ENCODE data around the gene CHURC1. TPM values are rescaled to one million over a fixed set of nuclear protein-coding genes. Genes with fewer than 3 reads are reported as not detected.

CHURC1 gene
- total RNA-seq, 1 donor from 2014 or later, result 66.0 TPM

DNA sequence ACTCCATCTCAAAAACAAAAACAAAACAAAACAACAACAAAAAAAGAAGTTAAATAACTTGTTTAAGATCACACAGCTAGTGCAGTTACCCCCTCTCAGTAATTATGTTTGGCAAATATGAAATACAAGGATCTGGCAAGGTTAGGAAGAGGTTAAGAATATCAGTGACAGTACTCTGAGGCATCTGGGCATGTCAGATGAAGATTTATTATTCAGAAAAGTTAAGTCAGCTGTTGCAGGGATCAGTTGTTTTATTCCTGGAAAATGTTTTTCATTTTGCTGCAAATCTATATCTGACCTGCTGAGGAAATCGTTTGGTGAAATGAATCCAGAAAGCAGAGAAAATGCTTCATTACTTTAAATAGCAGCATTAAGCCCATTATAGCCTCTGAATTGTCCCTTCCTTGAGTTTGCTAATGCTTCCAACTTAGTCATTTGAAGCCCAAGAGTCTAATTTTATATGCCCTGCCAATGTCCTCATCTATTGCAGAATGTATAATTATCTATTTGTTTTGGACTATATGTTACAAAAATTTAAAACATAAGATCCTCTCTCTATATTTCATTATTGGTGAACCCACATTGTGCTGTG is 20.2 kb downstream of the CHURC1 start:
- intact Hi-C loops (cut with DNase I), result no loop called here
- ATAC-seq (no peak), DNase-seq (ENCODE audit: low spot score) (no peak)

DNA sequence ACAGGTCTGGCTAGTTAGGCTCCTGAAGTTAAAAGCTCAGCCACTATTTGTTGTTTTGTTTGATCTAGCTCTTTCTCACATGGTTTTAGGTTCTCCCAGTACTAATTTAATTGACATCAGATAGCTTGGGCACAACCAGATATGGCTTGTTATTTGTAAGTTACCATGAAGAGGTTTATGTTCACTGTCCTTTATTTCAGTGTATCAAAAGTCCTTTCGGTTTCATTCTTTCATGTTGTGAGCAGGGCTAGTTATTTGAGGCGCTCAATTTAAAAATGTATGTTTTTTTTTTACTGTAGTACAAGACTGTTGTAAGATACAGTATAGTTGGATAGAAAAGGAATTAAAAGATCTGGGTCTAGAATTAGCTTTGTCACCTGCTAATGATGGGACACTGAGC is 21.3 kb downstream of the CHURC1 start:
- intact Hi-C loops (cut with DNase I), result no loop called here
- ATAC-seq, result no peak
- no peak for DNase-seq (ENCODE audit: low spot score)

DNA sequence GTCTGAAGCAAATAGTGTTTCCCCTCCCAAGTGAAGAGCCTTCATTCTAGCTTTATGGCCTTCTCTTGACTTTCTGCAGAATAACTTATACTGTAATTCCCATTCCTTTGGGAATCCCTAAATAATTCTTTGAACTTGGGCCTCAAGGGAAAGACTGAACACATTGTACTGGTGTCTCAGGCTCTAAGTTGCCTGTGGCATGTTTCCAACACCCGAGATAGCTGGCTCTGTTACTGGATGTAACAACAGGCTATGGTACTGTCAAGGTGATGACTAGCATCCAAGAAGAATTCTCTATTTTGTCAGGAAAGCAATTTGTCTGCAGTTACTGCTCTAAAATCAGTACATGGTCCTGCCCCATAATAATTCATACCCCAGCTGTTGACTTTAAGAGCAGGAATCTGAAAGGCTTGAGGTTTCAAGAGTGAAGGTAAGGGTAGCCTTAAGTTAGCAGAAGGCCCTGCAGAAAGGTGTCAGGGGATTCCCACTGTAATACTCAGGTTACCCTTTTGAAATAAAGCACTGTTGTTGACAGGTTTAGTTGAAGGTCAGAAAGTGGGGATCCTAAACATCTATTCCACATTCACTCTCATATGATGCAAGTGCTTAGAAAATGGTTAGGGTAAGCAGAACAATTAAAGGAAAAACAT is 23.0 kb downstream of the CHURC1 start:
- intact Hi-C loops (cut with DNase I), result no loop called here
- DNase-seq (ENCODE audit: low spot score) (no peak), ATAC-seq (no peak)

DNA sequence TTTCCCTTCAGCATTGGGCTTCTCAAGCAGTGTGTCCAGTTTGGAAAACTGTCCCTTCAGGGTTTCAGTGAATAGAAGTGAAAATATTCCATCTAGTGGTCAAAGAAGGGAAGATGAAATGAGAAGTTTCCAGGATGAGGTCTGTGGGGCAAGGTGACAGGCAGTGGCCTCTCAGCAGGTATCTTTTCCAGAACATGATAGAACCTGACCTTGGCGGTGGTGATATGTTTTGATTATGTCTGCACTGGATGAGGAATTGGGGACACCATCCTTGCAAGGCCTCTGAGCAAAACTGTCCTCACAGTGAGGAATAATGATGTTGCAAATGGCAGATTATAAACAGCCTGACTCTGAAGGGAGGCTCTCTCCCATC is 23.6 kb downstream of the CHURC1 start:
- DNase-seq (ENCODE audit: low spot score) (no peak), ATAC-seq (no peak)
- intact Hi-C loops (cut with DNase I), result no loop called here

DNA sequence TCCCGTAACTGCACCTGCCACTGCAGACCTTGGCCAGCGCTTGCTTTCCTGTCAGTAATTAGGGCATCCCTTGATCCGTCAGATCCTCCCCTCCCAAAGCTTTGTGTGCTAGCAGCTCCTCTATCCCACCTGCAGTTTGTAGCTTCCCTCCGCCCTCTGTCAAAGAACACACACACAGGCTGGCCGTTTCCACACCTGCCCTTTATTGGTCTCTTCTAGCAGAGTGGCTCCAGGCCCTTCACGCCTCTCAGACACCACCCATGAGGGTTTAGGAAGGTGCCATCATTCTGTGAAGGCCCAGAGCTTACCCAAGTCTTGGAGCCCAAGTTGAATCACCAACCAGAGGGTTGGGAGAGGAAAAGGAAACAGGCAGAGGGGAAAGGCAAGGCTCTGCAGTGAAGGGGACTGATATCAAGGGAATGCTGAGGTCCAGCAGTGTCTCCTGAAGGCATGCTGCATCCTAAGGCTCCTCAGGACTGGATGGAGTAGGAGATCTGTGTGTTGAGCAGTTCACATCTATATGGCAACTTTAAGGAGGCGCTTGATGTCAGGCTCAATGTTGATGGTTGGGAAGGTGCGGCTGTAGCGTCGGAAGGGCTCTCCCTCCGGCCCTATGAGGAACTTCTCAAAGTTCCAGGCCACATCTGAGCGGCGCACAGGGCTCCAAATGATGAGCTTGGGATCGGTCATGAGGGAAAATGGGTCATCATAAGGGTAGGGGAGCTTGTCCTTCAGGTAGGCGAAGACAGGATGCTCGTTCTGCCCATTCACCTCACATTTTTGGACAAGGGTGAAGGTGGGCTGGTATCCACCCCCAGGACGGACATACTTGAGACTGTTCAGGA is 24.9 kb downstream of the CHURC1 start:
- intact Hi-C loops (cut with DNase I), result no loop called here
- ATAC-seq, result no peak

DNA sequence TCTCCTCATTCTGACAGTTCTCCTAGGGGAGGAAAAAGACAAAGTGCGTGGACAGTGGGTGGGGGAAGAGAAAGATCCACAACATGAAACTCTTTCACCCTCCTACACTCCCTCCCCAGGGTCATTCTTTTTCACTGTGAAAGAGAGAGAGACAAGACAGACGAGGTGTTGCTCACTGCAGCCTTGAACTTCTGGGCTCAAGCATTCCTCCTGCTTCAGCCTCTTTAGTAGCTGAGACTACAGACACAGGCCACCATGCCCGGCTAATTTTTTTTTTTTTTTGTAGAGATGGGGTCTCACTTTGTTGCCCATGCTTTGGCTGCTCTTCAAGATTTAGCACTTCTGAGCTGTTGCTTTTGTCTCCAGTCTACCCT is 25.5 kb downstream of the CHURC1 start:
- ATAC-seq (no peak), DNase-seq (ENCODE audit: low spot score) (no peak)
- intact Hi-C loops (cut with DNase I), result no loop called here

More for the DNA sequence above, 24.9 kb downstream of the CHURC1 start:
- no peak for DNase-seq (ENCODE audit: low spot score)

DNA sequence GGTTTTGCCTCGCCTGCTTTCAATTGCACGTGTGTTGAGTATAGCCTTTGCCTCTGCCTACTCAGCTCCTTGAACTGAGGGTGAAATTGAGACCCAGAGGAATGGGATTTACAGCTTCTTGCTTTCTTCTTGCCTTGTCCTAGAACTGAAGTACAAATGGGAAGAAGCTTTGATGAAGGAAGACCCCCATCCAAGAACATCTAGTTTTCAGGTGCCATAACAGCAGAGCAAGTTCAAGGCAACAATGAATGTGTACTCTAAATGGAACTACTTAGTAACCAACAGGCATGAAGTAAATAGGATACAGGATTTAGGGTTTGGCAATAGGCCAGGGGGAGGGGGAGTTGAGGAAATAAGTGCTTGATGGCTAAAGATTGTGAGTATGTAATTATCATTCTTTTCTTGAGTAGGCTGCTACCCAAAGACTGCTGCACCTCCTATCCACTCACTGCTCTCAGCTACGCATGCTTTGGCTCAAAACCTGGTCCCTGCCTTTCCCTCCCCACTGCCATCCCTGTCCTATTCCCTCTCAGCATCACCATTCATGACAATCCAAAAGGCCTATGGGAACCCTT is 26.2 kb downstream of the CHURC1 start:
- intact Hi-C loops (cut with DNase I), result no loop called here
- no peak for DNase-seq (ENCODE audit: low spot score)
- no peak for ATAC-seq

DNA sequence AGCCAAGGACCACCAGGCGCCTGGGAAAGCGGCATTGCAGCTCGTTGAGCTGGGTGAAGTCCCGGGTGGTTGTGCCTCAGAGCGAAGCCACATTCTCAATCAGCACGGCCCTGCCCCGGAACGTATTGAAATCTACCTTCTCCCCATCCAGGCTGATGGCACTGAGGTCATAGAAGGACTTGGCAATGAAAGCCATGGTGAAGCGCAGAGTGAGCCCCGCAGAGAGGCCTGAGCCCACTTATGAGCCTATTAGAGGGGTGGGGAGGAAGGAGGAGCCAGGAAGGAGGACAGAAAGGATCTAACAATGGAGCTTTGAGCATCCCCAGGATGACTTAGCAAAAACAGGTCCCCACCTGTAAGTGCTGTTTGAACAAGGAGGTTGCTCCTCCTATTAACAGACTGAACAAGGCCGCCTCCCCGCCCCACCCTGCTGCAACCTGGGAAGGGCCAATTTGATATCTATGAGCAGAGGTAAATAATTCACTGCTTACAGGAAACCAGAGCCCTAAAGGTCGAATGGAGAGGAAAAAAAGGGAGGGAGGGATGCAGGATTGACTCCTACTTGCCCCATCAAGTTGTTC is 28.4 kb downstream of the CHURC1 start, which contains the start of gene GPX2:
Gene GPX2 (minus strand): TSS at position 215 of the 581 bp plus-strand sequence. CDS start 19 bp downstream, at position 196.
- intact Hi-C loops (cut with DNase I), result no loop called here
- no peak for ATAC-seq
- no peak for DNase-seq (ENCODE audit: low spot score)

DNA sequence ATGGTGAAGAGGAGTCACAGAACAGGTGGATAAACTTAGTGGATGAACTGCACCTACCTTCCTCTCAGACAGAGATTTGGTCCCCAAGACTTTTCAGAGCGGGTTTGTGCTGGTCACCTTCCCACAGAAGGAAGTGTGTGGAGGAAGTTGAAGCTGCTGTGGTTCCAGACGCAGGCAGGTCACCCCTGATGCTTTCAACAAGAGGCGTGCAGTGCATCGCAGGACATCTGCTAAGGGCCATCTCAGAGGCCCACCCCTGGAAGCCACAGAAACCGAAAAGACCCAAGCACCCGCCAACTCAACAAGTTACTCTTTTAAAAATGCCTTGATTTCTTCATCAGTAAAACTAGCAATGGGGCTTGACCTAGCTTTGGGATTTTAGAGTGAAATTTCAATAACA is 29.3 kb downstream of the CHURC1 start:
- intact Hi-C loops (cut with DNase I), result no loop called here
- no peak for DNase-seq (ENCODE audit: low spot score)
- ATAC-seq, result peak; percentile 38

DNA sequence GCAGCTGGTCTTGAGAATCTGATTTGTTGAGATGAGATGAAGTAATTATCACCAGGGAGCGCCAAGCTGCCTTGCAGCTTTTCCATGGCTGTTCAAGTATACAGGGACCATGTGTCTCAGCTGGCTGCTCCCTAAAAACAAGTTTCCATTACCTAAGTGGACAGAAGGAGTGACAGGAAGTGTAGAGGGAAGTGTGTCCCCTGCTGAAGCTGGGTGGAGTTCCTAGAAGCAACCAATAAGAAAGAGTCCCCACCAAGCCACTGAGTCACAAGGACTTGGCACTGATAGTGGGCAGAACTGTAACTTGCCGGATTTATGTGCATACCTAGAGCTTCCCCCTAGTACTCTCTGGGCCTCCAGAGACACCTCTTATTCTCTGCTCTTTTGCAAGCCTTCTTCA is 29.8 kb downstream of the CHURC1 start:
- peak; percentile 70 for ATAC-seq
- peak; percentile 4 for DNase-seq (ENCODE audit: low spot score)
- intact Hi-C loops (cut with DNase I), result no loop called here

DNA sequence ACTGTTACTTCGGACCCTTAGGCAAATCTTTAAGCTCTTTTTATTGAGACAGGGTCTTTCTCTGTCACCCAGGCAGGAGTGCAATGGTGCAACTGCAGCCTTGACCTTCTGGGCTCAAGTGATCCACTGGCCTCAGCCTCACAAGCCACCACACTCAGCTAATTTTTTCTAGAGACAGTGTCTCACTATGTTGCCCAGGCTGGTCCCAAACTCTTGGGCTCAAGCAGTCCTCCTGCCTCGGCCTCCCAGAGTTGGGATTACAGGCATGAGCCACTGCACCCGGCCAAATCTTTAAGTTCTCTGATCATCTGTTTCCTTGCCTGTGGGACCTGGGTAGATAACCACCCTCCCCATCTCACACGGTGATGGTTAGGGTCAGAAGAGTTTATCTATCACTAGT is 30.6 kb downstream of the CHURC1 start:
- peak; percentile 15 for DNase-seq (ENCODE audit: low spot score)
- intact Hi-C loops (cut with DNase I), result no loop called here

DNA sequence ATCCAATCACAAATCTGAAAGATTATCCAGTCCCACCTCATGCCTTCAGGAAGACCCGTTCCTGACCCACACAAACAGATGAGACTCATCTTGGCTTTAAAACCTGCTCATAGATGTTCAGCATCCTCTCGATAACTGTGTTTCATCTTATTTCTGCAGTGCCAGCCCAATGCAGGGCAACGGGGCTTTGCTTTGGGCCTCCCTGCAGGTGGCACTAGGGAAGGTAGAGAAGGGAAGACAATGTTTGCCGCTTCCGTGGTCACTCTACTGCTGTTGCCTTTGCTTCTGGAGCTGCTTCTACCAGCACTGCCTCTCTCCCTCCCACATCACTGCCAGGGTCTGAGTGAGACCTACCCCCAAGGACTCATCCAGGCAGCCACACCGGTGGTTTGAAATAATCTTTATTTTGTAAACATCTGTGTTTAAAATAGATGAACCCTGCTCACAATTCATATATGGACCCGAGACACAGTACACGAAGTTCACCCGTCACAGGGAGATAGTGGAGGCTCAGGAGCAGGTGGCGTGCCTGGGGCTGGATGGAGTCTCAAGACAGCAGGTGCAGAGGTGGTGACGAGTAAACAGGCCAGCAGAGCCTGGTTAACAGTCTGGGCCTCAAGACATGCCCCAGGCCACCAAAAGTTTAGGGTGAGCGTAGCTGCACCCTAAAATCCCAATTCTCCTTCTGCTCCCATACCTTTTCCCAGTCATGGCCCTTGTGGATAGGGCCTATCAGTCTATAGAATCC is 31.4 kb downstream of the CHURC1 start:
- DNase-seq (ENCODE audit: low spot score) (peak; percentile 21), ATAC-seq (no peak)
- intact Hi-C loops (cut with DNase I), result no loop called here

More for the DNA sequence above, 30.6 kb downstream of the CHURC1 start:
- no peak for ATAC-seq

DNA sequence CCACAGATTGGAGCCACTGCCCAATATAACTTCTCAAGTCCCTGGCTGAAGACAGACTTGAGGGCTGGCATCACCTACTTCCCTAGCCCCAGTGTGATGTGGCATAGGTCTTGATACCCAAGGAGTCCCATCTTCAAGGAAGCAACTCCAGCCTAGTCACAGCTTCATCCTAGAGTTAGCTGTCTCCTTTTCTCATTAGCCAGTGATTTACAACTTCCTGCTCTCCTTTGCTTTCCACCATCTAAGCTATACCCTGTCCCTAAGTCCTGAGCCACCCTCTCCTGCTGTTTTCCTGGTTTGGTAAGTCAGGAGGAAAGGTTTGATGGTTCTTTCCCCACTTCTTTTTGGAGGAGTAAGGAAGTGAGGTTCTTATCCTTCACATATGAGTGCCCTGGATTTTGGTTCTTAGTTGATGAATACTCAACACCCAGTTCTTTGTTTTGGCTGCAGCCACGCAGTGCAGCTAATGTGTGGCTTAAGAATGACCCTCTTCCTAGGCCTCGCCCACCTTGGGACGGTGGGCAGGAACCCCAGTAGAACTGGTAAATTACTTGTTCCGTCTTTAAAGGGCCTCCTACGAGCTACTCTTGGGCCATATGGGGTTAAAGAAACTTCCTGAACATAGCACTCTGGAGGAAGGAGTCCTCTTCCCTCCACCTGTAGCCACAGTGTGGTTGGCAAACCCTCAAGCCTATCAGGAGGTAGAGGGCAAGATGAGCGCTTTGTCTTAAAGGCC is 32.2 kb downstream of the CHURC1 start:
- no peak for ATAC-seq

DNA sequence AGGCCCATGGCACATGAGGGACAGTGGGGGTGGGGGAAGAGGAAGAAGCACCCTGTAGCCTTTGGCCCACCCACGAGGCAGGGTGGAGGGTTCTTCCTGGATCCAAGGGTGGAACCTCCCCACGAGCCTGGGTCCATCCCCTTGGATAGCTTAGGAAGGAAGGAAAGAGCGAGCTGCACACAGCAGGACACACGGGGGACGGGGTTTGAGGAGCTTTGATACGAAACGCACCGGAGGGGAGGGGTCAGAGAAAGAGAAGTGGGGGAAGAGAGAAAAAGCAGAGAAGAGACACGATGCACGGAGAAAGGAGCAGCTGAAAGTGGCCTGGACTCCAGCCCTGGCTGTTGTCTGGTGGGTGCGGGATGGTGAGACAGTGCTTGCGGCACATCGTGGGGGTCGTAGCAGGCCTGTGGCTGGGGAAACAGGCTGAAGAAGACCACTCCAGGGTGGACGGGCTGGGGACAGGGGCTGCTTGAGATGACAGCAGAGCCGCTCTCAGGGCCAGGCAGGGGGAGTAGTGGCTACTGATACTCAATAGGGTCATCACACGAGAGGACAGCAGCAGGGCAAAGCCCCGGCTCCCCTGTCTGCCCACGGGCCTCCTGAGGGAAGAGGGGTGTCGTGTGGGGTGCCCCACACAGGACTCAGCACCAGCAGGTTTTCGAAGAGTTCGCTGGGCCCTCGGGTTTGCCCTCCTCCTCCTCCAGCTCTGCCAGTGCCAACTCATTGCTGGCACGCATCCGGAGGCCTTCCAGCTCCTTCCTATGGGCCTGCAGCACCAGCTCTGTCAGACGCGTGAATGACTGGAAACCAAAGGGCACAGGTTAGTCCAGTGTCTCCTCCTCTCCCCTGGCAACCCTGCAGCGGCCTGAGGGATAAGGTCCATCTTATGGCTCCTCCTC is 33.7 kb downstream of the CHURC1 start:
- intact Hi-C loops (cut with DNase I), result no loop called here
- DNase-seq (ENCODE audit: low spot score), result peak; percentile 39
- ATAC-seq, result no peak

More for the DNA sequence above, 32.2 kb downstream of the CHURC1 start:
- intact Hi-C loops (cut with DNase I), result no loop called here
- peak; percentile 10 for DNase-seq (ENCODE audit: low spot score)

DNA sequence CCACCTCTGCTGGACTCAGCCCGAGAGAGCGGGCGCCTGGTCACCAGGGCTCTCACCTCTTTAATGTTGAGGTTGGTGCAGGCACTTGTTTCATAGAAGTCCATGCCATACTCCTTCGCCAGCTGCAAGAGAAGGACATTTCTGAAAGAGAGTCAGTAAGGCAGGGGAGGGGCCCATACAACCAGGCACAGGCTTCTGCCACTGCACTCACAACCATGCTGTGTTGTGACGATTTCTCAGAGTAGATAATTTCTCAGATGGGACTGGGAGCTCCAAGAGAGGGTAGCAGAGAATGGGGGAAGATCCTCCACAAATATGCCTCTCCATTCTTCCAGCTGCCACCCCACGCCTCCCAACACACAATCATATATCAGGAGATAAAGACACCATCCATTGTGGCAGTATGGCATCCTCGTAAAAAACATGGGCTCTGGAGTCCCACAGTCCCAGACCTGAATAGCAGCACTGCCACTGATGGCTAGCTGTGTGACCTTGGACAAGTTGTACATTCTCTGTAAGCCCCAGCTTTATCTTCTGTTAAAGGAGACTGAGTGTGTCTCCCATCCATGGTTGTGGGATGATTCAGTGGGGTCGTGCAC is 34.5 kb downstream of the CHURC1 start:
- DNase-seq (ENCODE audit: low spot score), result no peak
- ATAC-seq, result no peak
- intact Hi-C loops (cut with DNase I), result no loop called here

DNA sequence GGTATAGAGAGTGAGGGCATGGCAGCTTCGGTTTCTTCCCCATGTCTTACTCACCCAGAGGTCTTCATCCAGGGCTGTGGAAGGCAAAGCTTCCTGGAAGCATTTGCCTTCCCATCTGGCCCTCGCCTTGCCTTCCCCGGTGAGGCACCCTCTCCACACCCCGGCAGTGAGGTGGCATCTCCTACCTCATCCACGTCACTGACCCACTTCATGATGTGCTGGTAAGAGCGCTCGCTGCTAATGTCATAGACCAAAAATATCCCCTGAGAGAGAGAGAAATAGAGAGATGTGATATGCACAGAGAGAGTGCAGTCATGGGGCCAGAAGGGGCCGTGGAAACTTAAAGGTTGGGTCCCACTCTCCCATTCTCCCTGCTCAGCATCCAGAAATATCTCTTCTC is 36.6 kb downstream of the CHURC1 start:
- DNase-seq (ENCODE audit: low spot score), result peak; percentile 35
- intact Hi-C loops (cut with DNase I), result no loop called here
- no peak for ATAC-seq

DNA sequence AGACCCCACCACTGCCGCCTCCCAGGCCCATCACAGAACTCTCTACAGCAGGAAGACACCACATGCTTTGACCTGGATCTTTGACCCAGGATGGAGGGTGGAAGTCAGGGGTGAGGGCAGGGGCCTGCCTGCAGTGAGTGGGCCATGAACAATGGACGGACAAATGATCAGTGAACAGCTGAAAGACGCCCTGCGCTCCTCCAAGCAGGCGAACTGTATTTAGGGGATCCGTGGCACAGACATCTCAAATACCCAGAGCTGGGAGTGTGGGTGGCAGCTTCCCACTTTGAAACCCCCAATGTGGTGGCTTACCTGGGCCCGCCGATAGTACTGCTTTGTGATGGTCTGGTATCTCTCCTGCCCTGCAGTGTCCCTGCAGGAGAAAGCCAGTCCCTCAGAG is 37.0 kb downstream of the CHURC1 start:
- intact Hi-C loops (cut with DNase I), result no loop called here
- ATAC-seq (no peak), DNase-seq (ENCODE audit: low spot score) (peak; percentile 28)

Data from sciatic nerve (tissue), 2 donors.